Mononuclear cell (primary cell): ENCODE measurements around the gene VRTN. TPM values are rescaled to one million over a fixed set of nuclear protein-coding genes. Genes with fewer than 3 reads are reported as not detected.
"Not testable (repeated sequence)": the region's sequence is repeated elsewhere in the genome, so short reads cannot be mapped to it uniquely, and the experiment has no call there.

ENCODE experiments used
- H3K27me3 ChIP-seq: 2 replicates; pipeline ENCODE4 v1.6.0; 2011; ENCODE audit warnings: low read length, control low read depth; ENCODE audit not compliant: insufficient read depth
- H3K4me1 ChIP-seq: 2 replicates; pipeline ENCODE4 v1.5.1; 2011; ENCODE audit warnings: mild to moderate bottlenecking, low read length, control low read depth; ENCODE audit not compliant: insufficient read depth
- H3K4me3 ChIP-seq: 2 replicates; pipeline ENCODE4 v1.5.1; 2011; ENCODE audit warnings: mild to moderate bottlenecking, low read length, moderate library complexity
- H3K9me3 ChIP-seq: 2 replicates; pipeline ENCODE4 v1.5.1; 2011; ENCODE audit warnings: low read depth, mild to moderate bottlenecking, control low read depth, low read length
- total RNA-seq: library from RNA; depleted of rRNA; stranded (reverse); fragments of >200 nt; gene quantifications from one replicate; pipeline ENCODE4 v1.2.3, GENCODE V29; 2012

VRTN gene
- total RNA-seq, 1 donor, result not detected

DNA sequence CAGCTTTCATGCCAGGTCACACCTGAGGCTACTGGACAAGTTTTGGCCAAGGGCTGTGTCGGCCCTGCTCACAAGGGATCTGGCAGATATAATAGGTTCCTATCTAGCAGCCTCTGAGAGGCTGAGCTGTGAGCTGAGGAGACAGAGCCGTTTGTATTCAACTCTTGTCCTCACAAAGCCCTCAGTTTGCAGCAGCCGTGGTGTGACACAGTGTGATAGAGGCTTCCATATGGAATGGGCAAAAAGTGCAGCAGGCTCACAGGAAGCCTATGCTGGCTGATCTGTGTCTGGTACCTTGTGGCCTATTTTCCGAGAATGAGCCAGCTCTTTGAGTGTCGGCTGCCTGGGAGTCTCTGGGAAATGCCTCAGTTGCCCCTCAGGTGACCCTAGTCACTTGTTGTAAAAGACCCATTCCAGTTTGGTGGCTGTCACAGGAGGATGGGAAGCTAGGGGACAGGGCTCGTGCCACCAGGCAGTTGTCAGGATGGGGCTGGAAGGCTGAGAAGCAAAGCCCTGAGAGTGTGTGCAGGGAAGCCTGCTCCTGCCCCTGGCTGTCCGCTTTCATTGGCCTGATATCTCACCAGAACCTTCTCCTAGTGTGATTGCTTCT, 16.1 kb downstream of the VRTN start:
- Histone ChIP-seq H3K4me1 (peaks cover 4% of the 10 kb centered on the region), H3K4me3 (no peak overlapping the region), H3K27me3 (peaks cover 4% of the 10 kb centered on the region), H3K9me3 (no peaks in the 10 kb centered on the region)

DNA sequence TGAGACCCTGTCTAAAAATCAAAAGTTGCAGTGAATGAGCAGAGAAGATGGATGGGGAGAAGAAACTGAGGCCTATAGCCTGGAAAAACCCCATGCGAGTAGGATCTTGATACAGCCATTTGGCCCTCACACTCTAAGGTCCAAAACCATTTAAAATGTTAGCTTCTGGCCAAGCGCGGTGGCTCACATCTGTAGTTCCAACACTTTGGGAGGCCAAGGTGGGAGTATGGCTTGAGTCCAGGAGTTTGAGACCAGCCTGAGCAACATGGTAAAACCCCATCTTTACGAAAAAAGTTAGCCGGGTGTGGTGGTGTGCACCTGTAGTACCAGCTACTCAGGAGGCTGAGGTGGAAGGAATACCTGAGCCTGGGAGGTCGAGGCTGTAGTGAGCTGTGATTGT, 19.8 kb downstream of the VRTN start:
- Histone ChIP-seq H3K4me3 (no peak overlapping the region), H3K27me3 (no peaks in the 10 kb centered on the region), H3K9me3 (no peaks in the 10 kb centered on the region), H3K4me1 (no peaks in the 10 kb centered on the region)

DNA sequence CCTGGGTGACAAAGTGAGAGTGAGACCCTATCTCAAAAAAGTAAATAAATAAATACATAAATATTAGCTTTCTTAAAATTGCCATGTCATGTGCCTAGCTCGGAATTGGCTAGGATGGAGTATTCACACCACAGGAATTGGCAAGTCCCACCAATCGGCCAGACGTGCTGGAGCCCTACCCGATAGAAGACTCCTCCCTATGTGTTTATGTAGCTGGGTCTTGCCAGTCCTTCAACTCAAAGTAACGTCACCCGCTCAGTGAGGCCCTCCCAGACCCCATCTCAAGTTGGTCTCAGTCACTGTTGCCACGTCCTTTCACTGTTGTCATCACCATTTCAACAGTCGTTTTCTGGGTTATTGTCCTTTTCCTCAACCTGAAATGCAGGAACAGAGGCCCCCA, 20.2 kb downstream of the VRTN start:
- Histone ChIP-seq H3K4me1 (no peaks in the 10 kb centered on the region), H3K27me3 (no peaks in the 10 kb centered on the region), H3K9me3 (no peaks in the 10 kb centered on the region), H3K4me3 (no peak overlapping the region)

DNA sequence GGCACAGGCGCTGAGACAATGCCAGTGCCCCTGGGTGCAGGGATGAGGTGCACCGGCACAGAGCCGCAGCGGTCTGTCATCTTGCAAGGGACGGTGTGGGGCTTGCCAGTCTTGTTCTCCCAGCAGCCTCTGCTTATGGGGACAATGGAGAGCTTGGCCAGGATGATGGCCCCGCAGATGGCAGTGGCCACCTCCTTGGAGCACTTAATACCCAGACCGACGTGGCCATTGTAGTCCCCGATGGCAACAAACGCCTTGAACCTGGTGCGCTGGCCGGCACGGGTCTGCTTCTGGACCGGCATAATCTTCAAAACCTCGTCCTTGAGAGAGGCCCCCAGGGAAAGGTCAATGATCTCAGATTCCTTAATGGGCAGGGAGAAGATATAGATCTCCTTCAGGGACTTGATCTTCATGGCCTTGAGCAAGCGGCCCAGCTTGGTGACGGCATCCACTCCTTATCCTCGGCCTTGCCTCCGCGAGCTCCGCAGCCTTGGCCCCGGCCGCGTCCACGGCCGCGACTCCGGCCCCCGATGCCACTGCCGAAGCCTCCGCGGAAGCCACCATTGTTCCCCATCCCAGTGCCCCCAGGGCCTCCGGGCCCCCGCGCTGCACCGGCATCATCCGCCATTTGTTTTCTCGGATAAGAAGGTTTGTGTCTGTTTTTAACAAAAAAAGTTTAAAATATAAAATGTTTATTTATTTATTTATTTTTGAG, 29.9 kb downstream of the VRTN start:
- Histone ChIP-seq H3K27me3 (no peaks in the 10 kb centered on the region), H3K4me1 (no peaks in the 10 kb centered on the region), H3K9me3 (no peaks in the 10 kb centered on the region), H3K4me3 (no peak overlapping the region)

DNA sequence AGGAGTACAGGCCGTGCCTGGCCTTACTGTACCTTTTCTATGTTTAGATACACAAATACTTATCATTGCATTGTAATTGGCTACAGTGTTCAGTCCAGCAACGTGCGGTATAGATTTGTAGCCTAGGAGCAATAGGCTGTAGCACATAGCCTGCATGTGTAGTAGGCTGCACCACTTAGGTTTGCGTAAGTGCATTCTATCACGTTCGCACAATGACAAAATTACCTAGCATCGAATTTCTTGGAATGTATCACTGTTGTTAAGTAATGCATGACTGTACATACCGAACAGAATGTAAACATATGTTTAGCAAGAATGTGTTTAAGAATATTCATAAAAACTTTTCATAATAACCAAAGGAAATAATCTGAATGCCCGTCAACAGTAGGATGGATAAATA, 31.9 kb downstream of the VRTN start:
- Histone ChIP-seq H3K9me3 (no peaks in the 10 kb centered on the region), H3K27me3 (no peaks in the 10 kb centered on the region), H3K4me1 (no peaks in the 10 kb centered on the region), H3K4me3 (no peak overlapping the region)

DNA sequence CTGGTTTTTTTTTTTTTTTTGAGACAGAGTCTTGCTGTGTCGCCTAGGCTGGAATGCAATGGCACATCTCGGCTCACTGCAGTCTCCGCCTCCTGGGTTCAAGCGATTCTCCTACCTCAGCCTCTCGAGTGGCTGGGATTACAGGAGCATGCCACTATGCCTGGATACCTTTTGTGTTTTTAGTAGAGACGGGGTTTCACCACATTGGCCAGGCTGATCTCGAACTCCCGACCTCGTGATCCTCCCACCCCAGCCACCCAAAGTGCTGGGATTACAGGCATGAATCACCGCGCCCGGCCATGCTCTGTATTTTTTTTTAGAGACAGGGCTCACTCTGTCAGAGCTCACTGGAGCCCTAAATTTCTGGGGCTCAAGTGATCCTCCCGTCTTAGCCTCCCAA, 32.6 kb downstream of the VRTN start:
- no peaks in the 10 kb centered on the region for H3K27me3 ChIP-seq
- H3K9me3 ChIP-seq, result no peaks in the 10 kb centered on the region
- no peak overlapping the region for H3K4me3 ChIP-seq
- H3K4me1 ChIP-seq, result no peaks in the 10 kb centered on the region

DNA sequence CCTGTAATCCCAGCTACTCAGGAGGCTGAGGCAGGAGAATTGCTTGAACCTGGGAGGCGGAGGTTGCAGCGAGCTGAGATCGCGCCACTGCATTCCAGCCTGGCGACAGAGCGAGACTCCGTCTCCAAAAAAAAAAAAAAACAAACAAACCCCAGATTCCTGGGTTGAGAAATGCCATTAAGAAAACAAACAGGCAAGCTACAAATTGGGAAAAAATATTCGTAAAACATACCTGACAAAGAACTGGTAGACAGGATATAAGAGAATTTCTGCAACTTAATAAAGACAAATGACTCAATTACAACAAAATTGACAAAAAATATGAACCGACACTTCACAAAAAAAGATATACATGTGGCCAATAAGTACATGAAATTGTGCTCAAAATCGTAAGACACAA, 33.3 kb downstream of the VRTN start:
- H3K4me1 ChIP-seq, H3K27me3 ChIP-seq, H3K9me3 ChIP-seq, H3K4me3 ChIP-seq: not testable (repeated sequence)

DNA sequence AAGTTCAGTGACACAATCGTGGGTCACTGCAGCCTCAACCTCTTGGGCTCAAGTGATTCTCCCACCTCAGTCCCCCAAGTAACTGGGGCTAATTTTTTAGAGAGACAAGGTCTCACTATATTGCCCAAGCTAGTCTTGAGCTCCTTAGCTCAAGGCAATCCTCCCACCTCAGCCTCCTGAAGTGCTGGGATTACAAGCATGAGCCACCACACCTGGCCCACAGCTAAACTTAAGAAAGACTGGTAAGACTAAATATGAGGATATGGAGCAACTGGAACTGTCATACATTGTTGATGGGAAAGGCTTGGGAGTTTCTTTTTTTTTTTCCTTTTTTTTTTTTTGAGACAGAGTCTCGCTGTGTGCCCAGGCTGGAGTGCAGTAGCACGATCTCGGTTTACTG, 34.0 kb downstream of the VRTN start:
- H3K9me3 ChIP-seq, result no peaks in the 10 kb centered on the region
- no peaks in the 10 kb centered on the region for H3K27me3 ChIP-seq
- H3K4me3 ChIP-seq, result no peak overlapping the region
- no peaks in the 10 kb centered on the region for H3K4me1 ChIP-seq

DNA sequence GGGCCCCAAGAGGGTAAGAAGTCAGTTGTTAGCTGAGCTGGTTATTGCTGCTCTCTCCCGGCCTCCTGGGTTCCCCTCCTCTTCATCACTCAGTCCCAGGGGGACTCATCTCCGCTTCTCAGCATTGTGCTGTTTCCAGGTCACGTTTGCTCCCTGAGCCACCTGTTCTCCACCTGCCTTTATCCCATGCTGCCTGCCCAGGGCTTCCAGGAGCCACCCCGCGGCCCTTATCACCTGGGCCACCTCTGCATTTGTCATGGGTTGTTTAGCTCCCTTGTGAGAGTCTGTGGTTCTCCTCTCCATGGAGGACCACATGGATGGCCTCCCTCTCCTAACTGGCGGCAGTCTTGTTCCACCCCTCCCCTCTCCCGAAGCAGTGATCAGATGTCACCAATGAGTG, 41.7 kb downstream of the VRTN start:
- Histone ChIP-seq H3K27me3 (no peaks in the 10 kb centered on the region), H3K4me1 (no peaks in the 10 kb centered on the region), H3K4me3 (no peak overlapping the region), H3K9me3 (no peaks in the 10 kb centered on the region)

DNA sequence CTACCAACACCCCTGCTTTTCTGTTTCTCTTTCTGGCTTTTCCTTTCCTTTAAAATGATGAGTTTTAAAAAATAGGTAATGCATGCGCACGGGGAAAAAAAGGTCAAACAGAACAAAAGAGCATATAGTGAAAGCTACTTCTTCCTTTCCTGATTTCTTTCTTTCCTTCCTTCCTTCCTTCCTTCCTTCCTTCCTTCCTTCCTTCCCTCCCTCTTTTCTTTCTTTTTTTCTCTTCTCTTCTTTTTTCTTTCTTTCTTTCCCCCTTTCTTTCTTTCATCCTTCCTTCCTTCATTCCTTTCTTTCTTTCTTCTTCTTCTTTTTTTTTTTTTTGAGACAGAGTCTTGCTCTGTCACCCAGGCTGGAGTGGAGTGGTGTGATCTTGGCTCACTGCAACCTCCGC, 42.2 kb downstream of the VRTN start:
- H3K9me3 ChIP-seq, H3K4me3 ChIP-seq: not testable (repeated sequence)

DNA sequence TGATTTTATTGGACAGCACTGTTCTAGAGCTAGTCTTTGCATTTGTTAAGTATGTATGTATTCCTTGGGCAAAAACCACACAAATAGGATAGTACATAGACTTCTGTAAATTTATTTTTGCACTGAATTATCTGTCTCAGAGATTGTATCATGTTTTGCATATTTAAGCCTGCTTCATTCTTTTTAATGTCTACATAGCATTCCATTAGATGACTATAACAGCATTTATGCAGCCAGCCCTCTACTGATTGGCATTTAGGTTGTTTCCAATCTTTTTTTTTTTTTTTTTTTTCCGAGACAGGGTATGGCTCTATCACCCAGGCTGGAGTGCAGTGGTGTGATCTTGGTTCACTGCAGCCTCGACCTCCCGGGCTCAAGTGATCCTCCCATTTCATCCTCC, 43.2 kb downstream of the VRTN start:
- Histone ChIP-seq H3K4me3 (no peak overlapping the region), H3K9me3 (no peaks in the 10 kb centered on the region), H3K4me1 (no peaks in the 10 kb centered on the region), H3K27me3 (no peaks in the 10 kb centered on the region)

More for the DNA sequence above, 42.2 kb downstream of the VRTN start:
- H3K27me3 ChIP-seq, H3K4me1 ChIP-seq: not testable (repeated sequence)

DNA sequence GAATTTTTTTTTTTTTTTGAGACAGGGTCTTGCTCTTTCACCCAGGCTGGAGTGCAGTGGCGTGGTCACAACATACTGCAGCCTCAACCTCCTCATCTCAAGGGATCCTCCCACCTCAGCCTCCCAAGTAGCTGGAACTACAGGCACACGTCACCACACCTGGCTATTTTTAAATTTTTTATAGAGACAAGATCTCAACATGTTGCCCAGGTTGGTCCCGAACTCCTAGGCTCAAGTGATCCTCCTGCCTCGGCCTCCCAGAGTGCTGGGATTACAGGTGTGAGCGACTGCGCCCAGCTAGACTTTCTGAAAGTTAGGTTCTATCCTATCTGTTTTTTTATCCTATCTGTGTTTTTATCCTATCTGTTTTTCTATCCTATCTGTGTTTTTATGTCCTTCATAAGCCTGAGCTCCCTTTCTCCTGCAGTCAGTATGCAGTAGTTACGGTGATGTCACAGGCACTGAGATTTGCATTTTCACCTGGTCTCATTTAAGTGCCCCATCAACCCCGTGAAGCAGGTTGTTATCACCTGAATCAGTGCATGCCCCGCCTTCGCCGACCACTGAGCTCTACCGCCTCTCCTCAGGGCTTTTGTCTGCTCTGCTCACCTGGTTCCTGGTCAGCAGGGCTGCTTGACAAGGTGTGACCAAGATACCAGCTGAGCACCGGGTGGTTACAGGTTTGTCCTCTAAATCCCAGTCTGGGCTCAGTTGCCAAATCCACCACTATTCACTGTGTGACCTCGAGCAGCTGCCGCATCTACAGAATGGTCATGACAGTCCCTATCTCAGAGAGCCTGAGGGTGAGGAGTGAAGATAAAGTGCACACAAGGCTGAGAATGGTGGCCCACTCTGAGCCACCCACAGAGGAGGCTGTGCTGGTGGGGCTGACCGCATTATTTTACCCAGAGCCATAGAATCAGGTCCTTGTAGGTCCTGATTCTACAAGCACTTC, 44.6 kb downstream of the VRTN start:
- H3K4me3 ChIP-seq, result no peak overlapping the region
- no peaks in the 10 kb centered on the region for H3K4me1 ChIP-seq
- H3K9me3 ChIP-seq, result no peaks in the 10 kb centered on the region
- H3K27me3 ChIP-seq, result no peaks in the 10 kb centered on the region

DNA sequence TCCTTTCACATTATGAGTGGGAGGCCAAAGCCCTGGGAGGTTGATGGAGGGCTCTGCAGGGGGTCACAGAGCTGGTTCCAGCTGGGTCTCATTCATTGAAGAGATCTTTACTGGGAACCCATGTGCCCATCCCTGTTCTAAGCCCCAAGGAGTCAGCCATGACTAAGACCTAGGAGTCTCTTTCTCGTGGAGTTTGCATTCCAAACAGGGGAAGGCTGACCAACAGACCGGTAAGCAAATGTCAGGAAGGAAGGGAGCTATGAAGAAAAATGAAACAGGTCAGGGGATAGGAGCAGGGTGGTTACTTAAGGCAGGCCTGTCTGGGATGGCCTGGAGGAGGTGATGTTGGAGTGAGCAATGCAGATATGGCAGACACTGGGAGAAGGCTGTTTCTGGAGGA, 46.3 kb downstream of the VRTN start:
- Histone ChIP-seq H3K4me1 (no peaks in the 10 kb centered on the region), H3K27me3 (no peaks in the 10 kb centered on the region), H3K4me3 (no peak overlapping the region), H3K9me3 (no peaks in the 10 kb centered on the region)

DNA sequence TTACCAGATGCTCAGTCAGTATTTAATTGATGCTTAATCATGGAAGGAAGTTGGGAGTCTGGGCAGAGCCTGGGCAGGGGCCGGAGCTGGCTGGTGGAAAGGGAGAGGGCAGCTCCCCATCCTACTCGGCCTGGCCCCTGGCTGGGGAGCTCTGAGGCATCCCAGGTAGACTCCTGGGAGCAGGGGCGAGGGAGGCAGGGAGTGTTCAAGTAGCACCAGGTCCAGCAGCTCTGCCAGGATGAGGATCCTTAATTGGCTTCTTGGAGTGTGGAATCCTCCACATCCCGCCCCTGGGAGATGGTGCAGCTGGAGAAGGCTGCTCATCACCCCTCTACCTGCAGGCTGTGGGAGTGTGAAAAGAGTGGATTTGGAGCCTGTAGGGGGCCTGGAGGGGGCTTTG, 46.8 kb downstream of the VRTN start:
- Histone ChIP-seq H3K4me3 (no peak overlapping the region), H3K4me1 (no peaks in the 10 kb centered on the region), H3K9me3 (no peaks in the 10 kb centered on the region), H3K27me3 (no peaks in the 10 kb centered on the region)

DNA sequence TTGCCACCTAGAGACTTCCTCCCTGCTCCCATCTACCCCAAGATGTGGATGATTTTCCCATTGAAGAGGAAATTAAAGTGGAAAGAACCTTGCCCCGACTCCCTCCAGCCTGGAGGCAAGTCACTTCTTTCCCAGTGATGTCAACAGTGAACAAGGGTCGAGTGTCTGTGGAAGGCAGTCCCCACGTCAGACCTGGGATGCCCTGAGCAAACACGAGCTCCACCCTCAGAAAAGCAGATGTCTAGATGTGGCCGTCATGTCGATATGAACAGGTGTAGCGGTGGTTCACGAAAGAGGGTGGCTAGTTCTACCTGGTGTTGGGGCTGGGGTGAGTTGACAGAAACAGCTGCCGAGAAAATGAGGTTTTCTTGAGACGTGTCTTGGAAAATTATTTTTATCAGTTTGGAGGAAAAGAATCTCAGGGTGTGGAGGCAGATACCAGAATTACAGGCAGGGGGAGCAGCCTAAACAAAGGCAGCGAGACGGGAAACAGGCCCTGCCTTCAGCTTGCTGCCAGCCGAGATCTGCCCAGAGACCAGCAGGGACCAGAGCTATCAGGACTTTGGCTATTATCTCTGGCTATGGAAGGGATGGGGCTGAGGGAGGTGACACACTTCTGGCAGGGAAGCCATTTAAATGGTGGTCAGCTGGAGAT, 51.9 kb downstream of the VRTN start:
- H3K9me3 ChIP-seq, result no peaks in the 10 kb centered on the region
- H3K27me3 ChIP-seq, result no peaks in the 10 kb centered on the region
- H3K4me3 ChIP-seq, result no peak overlapping the region
- peaks cover 25% of the 10 kb centered on the region for H3K4me1 ChIP-seq
